BE2C (cell line): Measurements from ENCODE around the gene MTCL3.
A peak's percentile ranks its signal among the peaks of the same experiment; 100 is the strongest.

ENCODE experiments used
- DNase-seq: peaks from one replicate; pipeline ENCODE4 v3.0.0-alpha.2; 2020
- H3K27me3 ChIP-seq: fragments of 250-450 bp; sonication (Bioruptor Pico); 2 replicates; pipeline ENCODE4 v1.5.1; 2020; ENCODE audit warnings: mild to moderate bottlenecking
- H3K36me3 ChIP-seq: fragments of 250-450 bp; sonication (Bioruptor Pico); 2 replicates; pipeline ENCODE4 v1.5.1; 2020; ENCODE audit warnings: mild to moderate bottlenecking
- H3K4me1 ChIP-seq: fragments of 250-450 bp; sonication (Bioruptor Pico); 2 replicates; pipeline ENCODE4 v1.5.1; 2020
- H3K4me3 ChIP-seq: 2 replicates; pipeline ENCODE4 v1.5.1; 2011; ENCODE audit warnings: low read depth, low read length
- H3K9me3 ChIP-seq: fragments of 250-450 bp; sonication (Bioruptor Pico); 2 replicates; pipeline ENCODE4 v1.5.1; 2020
- TF ChIP-seq, protein P1 (sequence below): IDR thresholded peaks from 2 replicates; pipeline ENCODE4 v1.5.1; 2012; ENCODE audit warnings: mild to moderate bottlenecking, low read depth, low read length

Gene MTCL3

DNA sequence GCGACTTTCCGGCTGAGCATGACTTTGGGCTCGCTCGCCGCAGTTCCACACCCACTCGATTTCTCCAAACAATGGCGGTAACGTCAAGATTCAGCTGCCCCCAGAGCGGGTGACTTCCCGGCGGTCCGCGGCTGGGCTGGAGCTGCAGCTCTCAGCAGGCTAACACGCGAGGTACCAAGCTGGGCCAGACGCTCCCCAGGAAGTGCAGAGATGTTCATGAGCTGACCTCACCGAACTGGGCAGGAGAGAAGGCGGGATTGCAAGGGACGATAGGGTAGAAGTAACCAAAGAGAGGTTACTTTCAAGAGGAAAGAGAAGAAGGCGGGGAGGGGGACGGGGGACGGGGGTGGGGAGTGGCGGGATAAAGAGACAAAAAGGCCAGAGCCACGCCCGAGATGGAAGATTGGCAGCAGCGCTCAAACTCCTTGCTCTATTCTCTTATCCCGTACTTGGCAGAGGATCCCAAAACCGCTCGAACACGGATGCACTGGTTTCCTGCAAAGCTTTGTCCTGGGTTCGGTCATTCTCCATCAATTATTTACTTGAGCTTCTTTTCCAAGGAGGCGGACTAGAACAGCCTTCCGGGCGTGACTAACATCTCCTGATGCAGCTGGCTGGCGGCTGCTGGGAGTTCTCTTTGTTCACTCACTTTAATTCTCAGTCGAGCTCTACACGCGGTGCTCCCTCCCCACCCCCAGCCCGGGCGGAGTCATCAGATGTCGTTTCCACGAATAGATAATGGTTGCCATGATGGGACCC lies at the start of gene MTCL3:
Gene MTCL3, minus strand, starts transcription at position 626 of the 759 bp plus-strand sequence.
- TF ChIP-seq, protein P1, sequence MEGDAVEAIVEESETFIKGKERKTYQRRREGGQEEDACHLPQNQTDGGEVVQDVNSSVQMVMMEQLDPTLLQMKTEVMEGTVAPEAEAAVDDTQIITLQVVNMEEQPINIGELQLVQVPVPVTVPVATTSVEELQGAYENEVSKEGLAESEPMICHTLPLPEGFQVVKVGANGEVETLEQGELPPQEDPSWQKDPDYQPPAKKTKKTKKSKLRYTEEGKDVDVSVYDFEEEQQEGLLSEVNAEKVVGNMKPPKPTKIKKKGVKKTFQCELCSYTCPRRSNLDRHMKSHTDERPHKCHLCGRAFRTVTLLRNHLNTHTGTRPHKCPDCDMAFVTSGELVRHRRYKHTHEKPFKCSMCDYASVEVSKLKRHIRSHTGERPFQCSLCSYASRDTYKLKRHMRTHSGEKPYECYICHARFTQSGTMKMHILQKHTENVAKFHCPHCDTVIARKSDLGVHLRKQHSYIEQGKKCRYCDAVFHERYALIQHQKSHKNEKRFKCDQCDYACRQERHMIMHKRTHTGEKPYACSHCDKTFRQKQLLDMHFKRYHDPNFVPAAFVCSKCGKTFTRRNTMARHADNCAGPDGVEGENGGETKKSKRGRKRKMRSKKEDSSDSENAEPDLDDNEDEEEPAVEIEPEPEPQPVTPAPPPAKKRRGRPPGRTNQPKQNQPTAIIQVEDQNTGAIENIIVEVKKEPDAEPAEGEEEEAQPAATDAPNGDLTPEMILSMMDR = no peak
- Histone ChIP-seq H3K4me1 (no peaks in the 10 kb centered on the region), H3K9me3 (no peaks in the 10 kb centered on the region), H3K4me3 (peak within 1 kb of the TSS; percentile 99), H3K27me3 (no peaks in the 10 kb centered on the region), H3K36me3 (peaks cover 21% of the 10 kb centered on the region)
- peak; percentile 96 for DNase-seq

DNA sequence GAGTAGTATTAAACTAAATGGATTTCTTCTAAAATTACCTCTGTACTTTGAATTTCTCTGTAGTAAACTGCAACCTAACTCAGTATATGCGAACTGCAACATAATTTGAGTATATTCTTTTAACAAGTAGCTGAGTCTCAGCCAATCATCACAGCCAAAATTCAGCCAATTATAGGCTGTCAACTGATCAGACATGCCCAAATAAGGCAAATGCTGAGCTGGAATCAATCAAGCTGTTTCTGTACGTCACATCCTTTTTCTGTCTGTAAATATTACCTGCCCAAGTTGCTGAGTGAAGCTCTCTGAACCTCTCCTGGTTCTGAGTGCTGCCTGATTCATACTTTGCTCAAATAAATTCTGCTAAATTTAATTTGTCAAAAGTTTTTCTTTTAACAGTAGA lies 48.3 kb upstream of the MTCL3 start:
- DNase-seq = no peak
- Histone ChIP-seq H3K4me3 (no peak overlapping the region), H3K27me3 (peaks cover 2% of the 10 kb centered on the region), H3K36me3 (no peaks in the 10 kb centered on the region), H3K9me3 (no peaks in the 10 kb centered on the region), H3K4me1 (no peaks in the 10 kb centered on the region)
- TF ChIP-seq, protein P1 = no peak

- no peak for DNase-seq
- Histone ChIP-seq H3K9me3 (no peaks in the 10 kb centered on the region), H3K4me3 (no peak overlapping the region), H3K4me1 (no peaks in the 10 kb centered on the region), H3K36me3 (no peaks in the 10 kb centered on the region), H3K27me3 (no peaks in the 10 kb centered on the region; the same call in 1 of the 2 replicates)
- TF ChIP-seq, protein P1 = no peak
These were observed 47.5 kb upstream of the MTCL3 start for GRCh38 chr6:127566651-127567050.

DNA sequence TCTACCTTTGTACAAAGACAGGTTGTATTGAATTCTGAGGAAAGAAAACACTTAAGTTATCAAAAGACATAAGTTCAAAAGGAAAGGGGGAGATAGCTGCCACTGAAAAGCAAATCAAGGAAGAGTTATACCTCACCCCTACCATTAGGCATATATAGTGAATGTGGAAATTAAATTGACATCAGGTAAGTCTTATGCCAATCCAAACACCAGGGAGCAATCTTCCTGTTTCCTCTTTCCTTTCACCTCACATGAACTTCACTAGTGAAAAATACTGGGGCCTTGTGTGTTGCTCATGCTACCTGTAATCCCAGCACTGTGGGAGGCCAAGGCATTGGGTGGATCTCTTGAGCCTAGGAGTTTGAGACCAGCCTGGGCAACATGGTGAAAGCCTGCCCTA lies 47.0 kb upstream of the MTCL3 start:
- Histone ChIP-seq H3K9me3 (no peaks in the 10 kb centered on the region), H3K4me1 (no peaks in the 10 kb centered on the region), H3K4me3 (no peak overlapping the region), H3K36me3 (no peaks in the 10 kb centered on the region), H3K27me3 (no peaks in the 10 kb centered on the region; the same call in 1 of the 2 replicates)
- TF ChIP-seq, protein P1 = no peak
- no peak for DNase-seq

- DNase-seq = no peak
- H3K4me3 ChIP-seq = no peak overlapping the region
- H3K9me3 ChIP-seq = no peaks in the 10 kb centered on the region
- no peaks in the 10 kb centered on the region for H3K36me3 ChIP-seq
- H3K4me1 ChIP-seq = no peaks in the 10 kb centered on the region
- TF ChIP-seq, protein P1 = no peak
- H3K27me3 ChIP-seq = no peaks in the 10 kb centered on the region; the same call in 1 of the 2 replicates
These were observed 45.6 kb upstream of the MTCL3 start for GRCh38 chr6:127564761-127565160.

- no peak overlapping the region for H3K4me3 ChIP-seq
- DNase-seq = no peak
- no peaks in the 10 kb centered on the region; the same call in 1 of the 2 replicates for H3K27me3 ChIP-seq
- H3K4me1 ChIP-seq = no peaks in the 10 kb centered on the region
- H3K36me3 ChIP-seq = no peaks in the 10 kb centered on the region
- H3K9me3 ChIP-seq = no peaks in the 10 kb centered on the region
- TF ChIP-seq, protein P1 = no peak
These were observed 42.5 kb upstream of the MTCL3 start for GRCh38 chr6:127561660-127562059.
